GM12875 (cell line): ENCODE results near the gene LIPA.

Source experiments
- H3K4me3 ChIP-seq: one replicate; pipeline ENCODE4 v1.5.1; 2011; ENCODE audit warnings: low read depth, low read length, control low read depth
- TF ChIP-seq, protein P1 (sequence below): IDR thresholded peaks from 2 replicates; pipeline ENCODE4 v1.5.1; 2011; ENCODE audit warnings: low read depth, mild to moderate bottlenecking, control low read depth, inconsistent platforms, low read length, moderate library complexity, borderline replicate concordance; ENCODE audit not compliant: insufficient read depth

LIPA gene

DNA sequence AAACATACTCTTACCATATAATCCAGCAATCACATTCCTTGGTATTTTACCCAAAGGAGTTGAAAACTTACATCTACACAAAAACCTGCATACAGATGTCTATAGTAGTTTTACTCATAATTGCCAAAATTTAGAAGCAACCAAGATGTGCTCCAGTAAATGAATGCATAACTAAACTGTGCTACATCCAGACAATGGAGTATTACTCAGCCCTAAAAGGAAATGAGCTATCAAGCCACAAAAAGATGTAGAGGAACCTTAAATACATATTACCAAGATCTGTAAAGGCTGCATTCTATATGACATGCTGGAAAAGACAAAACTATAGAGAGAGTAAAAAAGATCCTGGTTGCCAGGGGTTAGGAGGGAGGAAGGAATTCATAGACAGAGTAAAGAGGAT lies 22.6 kb downstream of the LIPA start:
- no peak overlapping the region for H3K4me3 ChIP-seq
- TF ChIP-seq, protein P1, sequence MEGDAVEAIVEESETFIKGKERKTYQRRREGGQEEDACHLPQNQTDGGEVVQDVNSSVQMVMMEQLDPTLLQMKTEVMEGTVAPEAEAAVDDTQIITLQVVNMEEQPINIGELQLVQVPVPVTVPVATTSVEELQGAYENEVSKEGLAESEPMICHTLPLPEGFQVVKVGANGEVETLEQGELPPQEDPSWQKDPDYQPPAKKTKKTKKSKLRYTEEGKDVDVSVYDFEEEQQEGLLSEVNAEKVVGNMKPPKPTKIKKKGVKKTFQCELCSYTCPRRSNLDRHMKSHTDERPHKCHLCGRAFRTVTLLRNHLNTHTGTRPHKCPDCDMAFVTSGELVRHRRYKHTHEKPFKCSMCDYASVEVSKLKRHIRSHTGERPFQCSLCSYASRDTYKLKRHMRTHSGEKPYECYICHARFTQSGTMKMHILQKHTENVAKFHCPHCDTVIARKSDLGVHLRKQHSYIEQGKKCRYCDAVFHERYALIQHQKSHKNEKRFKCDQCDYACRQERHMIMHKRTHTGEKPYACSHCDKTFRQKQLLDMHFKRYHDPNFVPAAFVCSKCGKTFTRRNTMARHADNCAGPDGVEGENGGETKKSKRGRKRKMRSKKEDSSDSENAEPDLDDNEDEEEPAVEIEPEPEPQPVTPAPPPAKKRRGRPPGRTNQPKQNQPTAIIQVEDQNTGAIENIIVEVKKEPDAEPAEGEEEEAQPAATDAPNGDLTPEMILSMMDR, result no peak

DNA sequence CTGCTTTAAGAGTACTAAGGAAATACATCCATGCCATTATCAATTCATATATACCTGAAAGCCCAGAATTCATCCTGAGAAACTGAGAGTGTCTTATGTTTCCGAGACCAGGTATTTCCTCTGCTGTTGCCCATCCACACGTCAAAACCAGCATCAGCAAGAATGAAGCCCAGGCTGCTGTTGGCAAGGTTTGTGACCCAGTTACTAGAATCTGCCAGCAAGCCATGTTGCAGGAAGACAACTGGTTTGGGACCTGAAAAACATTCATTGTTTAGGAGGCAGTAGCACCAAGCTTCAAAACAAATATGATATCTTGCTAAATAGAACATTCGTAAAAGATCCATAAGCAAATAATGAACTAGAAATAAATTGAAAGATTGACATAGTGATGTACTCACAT lies 23.4 kb downstream of the LIPA start:
- TF ChIP-seq, protein P1, result no peak
- H3K4me3 ChIP-seq, result no peak overlapping the region

DNA sequence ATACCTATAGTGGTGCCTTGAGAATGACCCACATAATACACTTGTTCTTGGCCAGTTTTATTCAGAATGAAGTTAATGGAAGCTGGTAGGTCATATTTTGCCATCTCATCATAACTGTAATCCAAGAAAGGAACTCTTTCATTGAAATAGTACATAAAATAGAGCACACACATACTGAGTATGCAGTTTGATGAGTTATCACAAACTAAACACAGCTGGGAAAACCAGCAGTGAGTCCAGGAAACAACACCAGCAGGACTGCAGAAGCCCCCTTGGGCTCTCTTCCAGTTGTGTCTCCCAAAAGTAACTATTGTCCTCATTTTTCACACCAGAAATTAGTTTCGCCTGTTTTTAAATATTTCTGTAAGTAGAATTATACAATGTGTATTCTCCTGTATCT lies 24.7 kb downstream of the LIPA start:
- no peak overlapping the region for H3K4me3 ChIP-seq
- TF ChIP-seq, protein P1, result no peak

DNA sequence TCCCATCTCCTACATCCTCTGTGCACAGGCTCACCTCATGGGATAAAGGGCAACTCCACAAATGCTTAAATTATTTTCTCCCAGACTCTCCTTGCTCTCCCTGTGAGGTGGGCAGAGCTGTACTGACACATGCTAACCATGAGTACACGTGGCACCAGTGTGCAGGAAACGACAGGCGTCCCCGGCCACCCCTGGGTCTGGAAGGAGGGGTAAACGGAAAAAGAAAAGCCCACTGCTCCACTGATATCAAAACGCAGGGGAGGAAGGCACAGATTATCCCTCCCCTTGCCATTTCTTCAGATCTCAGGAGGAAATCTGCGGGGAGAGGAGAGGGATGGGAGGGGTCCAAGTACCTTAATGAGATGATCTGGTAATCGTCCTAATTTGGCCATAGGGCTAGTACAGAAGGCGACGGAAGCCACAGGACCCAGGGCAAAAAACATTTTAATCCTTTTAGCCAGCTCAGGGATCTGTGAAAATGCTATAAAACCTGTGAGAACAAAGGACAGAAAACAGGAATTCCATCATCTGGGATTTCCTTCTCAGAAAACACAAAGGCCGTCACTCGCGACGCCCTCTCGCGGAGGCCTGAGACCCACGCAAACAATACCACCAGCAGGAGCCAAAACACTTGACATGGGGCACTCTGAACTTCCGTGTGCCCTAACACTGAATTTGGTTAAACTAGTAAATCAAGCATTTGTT lies 26.7 kb downstream of the LIPA start:
- no peak overlapping the region for H3K4me3 ChIP-seq
- TF ChIP-seq, protein P1, result no peak

DNA sequence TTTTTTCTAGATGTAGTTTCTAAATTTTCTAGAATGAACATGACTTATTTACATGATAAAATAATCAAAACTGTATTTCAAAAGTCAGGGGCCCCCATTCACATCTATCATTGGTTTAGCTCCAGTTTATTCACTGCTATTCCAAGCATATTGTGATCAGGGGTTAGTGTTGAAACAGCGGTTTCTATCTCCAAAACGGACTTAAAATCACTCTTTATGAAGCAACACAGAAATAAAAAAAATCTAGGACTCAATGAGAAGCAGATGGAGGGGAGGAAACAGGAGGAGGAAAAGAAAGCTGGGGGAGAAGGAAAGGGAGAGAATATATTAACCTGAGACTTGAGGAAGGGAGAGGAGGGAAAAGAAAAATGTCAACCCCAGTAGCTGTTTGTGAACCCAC lies 29.7 kb downstream of the LIPA start:
- TF ChIP-seq, protein P1, result no peak
- H3K4me3 ChIP-seq, result no peak overlapping the region

DNA sequence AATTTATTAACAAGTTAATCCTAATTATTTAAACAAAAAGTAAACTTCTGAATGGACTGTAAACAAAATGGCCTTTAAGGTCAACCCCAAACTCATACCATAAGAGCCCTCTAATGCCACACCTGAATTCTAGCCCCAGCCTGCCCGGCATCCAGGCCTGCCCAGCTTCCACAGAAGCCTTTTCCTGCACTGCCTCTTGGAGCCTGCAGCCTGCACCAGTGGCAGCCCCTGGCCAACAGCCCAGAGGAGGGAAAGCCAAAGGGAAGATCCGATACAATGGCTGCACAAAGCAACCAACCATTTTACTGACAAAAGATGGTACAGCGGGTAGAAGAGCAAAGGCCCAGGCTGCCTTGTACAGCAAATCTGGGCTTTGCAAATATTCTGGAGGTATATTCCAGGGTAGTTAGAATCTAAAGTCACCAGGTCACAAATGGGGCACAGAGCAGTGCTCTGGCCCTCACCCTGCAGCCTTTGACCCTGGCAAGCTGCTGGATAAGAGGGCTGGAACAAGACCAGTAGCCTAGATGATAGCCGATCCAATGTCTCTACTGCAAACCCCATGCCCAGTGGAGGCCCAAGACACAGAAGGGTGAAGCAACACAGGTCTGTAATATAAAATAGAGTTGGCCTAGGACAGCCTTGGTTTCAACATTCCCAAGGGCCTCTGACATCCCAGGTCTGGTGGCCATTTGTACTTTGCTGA lies 31.9 kb downstream of the LIPA start:
- TF ChIP-seq, protein P1, result no peak
- no peak overlapping the region for H3K4me3 ChIP-seq
